Measurements from ENCODE around the gene ORAI2. TPM values are rescaled to one million over a fixed set of nuclear protein-coding genes. Genes with fewer than 3 reads are reported as not detected.

The ORAI2 gene
- polyA plus RNA-seq, 1 donor (not counting 4 experiments of a cell fraction or from before 2014, with no cell fraction given), result 2.0 TPM

DNA sequence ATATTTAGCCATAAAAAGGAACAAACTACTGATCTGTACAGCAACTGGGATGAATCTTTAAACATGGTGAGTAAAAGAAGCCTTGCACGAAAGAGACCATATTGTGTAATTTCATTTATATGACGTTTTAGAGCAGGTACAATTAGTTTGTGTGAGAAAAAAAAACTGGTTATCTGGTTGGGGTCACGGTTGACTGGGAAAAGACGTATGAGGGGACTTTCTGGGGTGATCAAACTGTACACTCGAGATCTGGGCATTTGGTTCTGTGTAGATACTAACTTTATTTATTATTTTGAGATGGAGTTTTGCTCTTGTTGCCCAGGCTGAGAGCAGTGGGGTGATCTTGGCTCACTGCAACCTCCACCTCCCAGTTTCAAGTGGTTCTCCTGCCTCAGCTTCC lies 33.0 kb upstream of the ORAI2 start:
- Histone ChIP-seq H3K36me3 (ENCODE audit: control insufficient read depth in 2 of 2, extremely low read depth in 1 of 2, insufficient read depth in 2 of 2, low read length in 2 of 2) (peaks cover 11 to 20% of the 10 kb centered on the region in 2 experiments), H3K4me2 (ENCODE audit: control insufficient read depth, extremely low read depth, insufficient read depth, low read depth, low read length) (no peak overlapping the region), H2AFZ (ENCODE audit: control insufficient read depth, low read length) (no peak overlapping the region), H3K79me2 (ENCODE audit: control insufficient read depth, insufficient read depth, low read length) (peaks cover 13% of the 10 kb centered on the region), H3K9me1 (ENCODE audit: control insufficient read depth, extremely low read depth, insufficient read depth, low read length) (no peaks in the 10 kb centered on the region), H3K9me3 (ENCODE audit: control insufficient read depth, low read depth, low read length) (no peaks in the 10 kb centered on the region), H3K9ac (ENCODE audit: control insufficient read depth, extremely low read depth, insufficient read depth, low read length) (no peak overlapping the region), H3K4me3 (ENCODE audit: control insufficient read depth in 2 of 3, extremely low read depth in 1 of 3, insufficient read depth in 2 of 3, low read depth in 1 of 3, low read length in 3 of 3) (no peak overlapping the region), H3K4me1 (ENCODE audit: control insufficient read depth, extremely low read depth, insufficient read depth, low read length) (peaks cover 8% of the 10 kb centered on the region), H4K20me1 (ENCODE audit: control insufficient read depth, extremely low read depth, insufficient read depth, low read length) (no peaks in the 10 kb centered on the region), H3K27ac (ENCODE audit: control insufficient read depth, insufficient read depth, low read length) (no peak overlapping the region), H3K27me3 (ENCODE audit: control insufficient read depth, extremely low read depth, insufficient read depth, low read length) (no peaks in the 10 kb centered on the region)
- FAIRE-seq, result no peak
- no peak for TF ChIP-seq EZH2 (IDR thresholded peaks at IDR 0.05; ENCODE audit: low read length)
- TF ChIP-seq, protein P1, sequence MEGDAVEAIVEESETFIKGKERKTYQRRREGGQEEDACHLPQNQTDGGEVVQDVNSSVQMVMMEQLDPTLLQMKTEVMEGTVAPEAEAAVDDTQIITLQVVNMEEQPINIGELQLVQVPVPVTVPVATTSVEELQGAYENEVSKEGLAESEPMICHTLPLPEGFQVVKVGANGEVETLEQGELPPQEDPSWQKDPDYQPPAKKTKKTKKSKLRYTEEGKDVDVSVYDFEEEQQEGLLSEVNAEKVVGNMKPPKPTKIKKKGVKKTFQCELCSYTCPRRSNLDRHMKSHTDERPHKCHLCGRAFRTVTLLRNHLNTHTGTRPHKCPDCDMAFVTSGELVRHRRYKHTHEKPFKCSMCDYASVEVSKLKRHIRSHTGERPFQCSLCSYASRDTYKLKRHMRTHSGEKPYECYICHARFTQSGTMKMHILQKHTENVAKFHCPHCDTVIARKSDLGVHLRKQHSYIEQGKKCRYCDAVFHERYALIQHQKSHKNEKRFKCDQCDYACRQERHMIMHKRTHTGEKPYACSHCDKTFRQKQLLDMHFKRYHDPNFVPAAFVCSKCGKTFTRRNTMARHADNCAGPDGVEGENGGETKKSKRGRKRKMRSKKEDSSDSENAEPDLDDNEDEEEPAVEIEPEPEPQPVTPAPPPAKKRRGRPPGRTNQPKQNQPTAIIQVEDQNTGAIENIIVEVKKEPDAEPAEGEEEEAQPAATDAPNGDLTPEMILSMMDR (optimal IDR thresholded peaks at IDR 0.05 in 1 of 3, IDR thresholded peaks at IDR 0.05 in 1 of 3, conservative IDR thresholded peaks at IDR 0.05 in 1 of 3; ENCODE audit: extremely low read depth in 1 of 3, insufficient read depth in 2 of 3, low read length in 3 of 3), result no peak
- DNase-seq (ENCODE audit: low read depth, low spot score), result no peak
- dilution Hi-C loops (cut with MboI; ENCODE audit: extremely low pct_ligation_motif_present, low sequenced_read_pairs), result no loop called here

DNA sequence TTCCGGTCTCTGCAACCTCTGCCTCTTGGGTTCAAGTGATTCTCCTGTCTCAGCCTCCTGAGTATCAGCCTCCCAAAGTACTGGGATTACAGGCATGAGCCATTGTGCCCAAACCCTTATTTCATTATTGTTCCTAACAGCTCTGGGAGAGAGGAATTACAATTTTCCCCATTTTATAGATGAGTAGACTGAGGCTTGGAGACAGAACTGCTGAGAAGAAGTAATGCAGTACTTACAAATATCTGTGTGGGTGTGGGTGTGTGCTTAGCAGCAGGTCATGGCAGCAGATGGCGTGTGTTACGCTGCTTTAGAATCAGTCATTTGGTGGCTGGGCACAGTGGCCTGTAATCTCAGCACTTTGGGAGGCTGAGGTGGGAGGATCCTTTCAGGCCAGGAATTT lies 29.8 kb upstream of the ORAI2 start:
- dilution Hi-C loops (cut with MboI; ENCODE audit: extremely low pct_ligation_motif_present, low sequenced_read_pairs), result no loop called here
- H2AFZ ChIP-seq (ENCODE audit: control insufficient read depth, low read length), result no peak overlapping the region
- DNase-seq (ENCODE audit: low read depth, low spot score) (no peak), FAIRE-seq (no peak)
- TF ChIP-seq, protein P1 (optimal IDR thresholded peaks at IDR 0.05 in 1 of 3, IDR thresholded peaks at IDR 0.05 in 1 of 3, conservative IDR thresholded peaks at IDR 0.05 in 1 of 3; ENCODE audit: extremely low read depth in 1 of 3, insufficient read depth in 2 of 3, low read length in 3 of 3), result no peak
- no peak for TF ChIP-seq EZH2 (IDR thresholded peaks at IDR 0.05; ENCODE audit: low read length)
- peaks cover 31 to 36% of the 10 kb centered on the region in 2 experiments for H3K36me3 ChIP-seq (ENCODE audit: control insufficient read depth in 2 of 2, extremely low read depth in 1 of 2, insufficient read depth in 2 of 2, low read length in 2 of 2)
- H3K9me1 ChIP-seq (ENCODE audit: control insufficient read depth, extremely low read depth, insufficient read depth, low read length), result no peaks in the 10 kb centered on the region
- no peaks in the 10 kb centered on the region for H3K79me2 ChIP-seq (ENCODE audit: control insufficient read depth, insufficient read depth, low read length)
- H3K9ac ChIP-seq (ENCODE audit: control insufficient read depth, extremely low read depth, insufficient read depth, low read length), result no peak overlapping the region
- H4K20me1 ChIP-seq (ENCODE audit: control insufficient read depth, extremely low read depth, insufficient read depth, low read length), result no peaks in the 10 kb centered on the region
- no peak overlapping the region for H3K27ac ChIP-seq (ENCODE audit: control insufficient read depth, insufficient read depth, low read length)
- H3K4me1 ChIP-seq (ENCODE audit: control insufficient read depth, extremely low read depth, insufficient read depth, low read length), result no peaks in the 10 kb centered on the region
- H3K9me3 ChIP-seq (ENCODE audit: control insufficient read depth, low read depth, low read length), result no peaks in the 10 kb centered on the region
- no peak overlapping the region for H3K4me3 ChIP-seq (ENCODE audit: control insufficient read depth in 2 of 3, extremely low read depth in 1 of 3, insufficient read depth in 2 of 3, low read depth in 1 of 3, low read length in 3 of 3)
- no peaks in the 10 kb centered on the region for H3K27me3 ChIP-seq (ENCODE audit: control insufficient read depth, extremely low read depth, insufficient read depth, low read length)
- no peak overlapping the region for H3K4me2 ChIP-seq (ENCODE audit: control insufficient read depth, extremely low read depth, insufficient read depth, low read depth, low read length)
